Activated CD8-positive, alpha-beta T cell treated with anti-CD3 and anti-CD28 coated beads for 36 hours (primary cell): ENCODE data around the gene CXXC5. TPM values are rescaled to one million over a fixed set of nuclear protein-coding genes. Genes with fewer than 3 reads are reported as not detected.
A peak's percentile ranks its signal among the peaks of the same experiment; 100 is the strongest.

Source experiments
- ATAC-seq: fragments of 200-7000 bp; cut with Tn5 transposase; one replicate; pipeline ENCODE4 v1.10.0; 2021; ENCODE audit warnings: mild to moderate bottlenecking, moderate library complexity
- CTCF ChIA-PET: fragments of 350-600 bp; sonication (Branson Sonifier 250); formaldehyde crosslinking; loops from one replicate; lab custom pipeline; 2021; ENCODE audit warnings: antibody characterized with exemption; lab: Charles Lee
- POLR2A ChIA-PET: fragments of 350-600 bp; sonication (Branson Sonifier 250); formaldehyde crosslinking; loops from one replicate; lab custom pipeline; 2021; ENCODE audit warnings: antibody characterized with exemption; lab: Charles Lee
- DNase-seq: peaks from one replicate; pipeline ENCODE4 v3.0.0-alpha.2; 2020
- H3K27ac Mint-ChIP-seq: one replicate; pipeline ENCODE4 v1.8.0; 2021; ENCODE audit warnings: mild to moderate bottlenecking, mixed read lengths
- H3K27me3 Mint-ChIP-seq: one replicate; pipeline ENCODE4 v1.8.0; 2021; ENCODE audit warnings: mixed read lengths
- H3K36me3 Mint-ChIP-seq: one replicate; pipeline ENCODE4 v1.8.0; 2021; ENCODE audit warnings: low read depth, mixed read lengths
- H3K4me1 Mint-ChIP-seq: one replicate; pipeline ENCODE4 v1.8.0; 2021; ENCODE audit warnings: low read depth, mixed read lengths
- H3K4me3 Mint-ChIP-seq: one replicate; pipeline ENCODE4 v1.8.0; 2021; ENCODE audit warnings: mild to moderate bottlenecking, moderate library complexity, mixed read lengths
- H3K9me3 Mint-ChIP-seq: one replicate; pipeline ENCODE4 v1.8.0; 2021; ENCODE audit warnings: mixed read lengths
- CTCF ChIP-seq: fragments of 200-600 bp; IDR thresholded peaks from one replicate; pipeline ENCODE4 v1.8.0; 2022; ENCODE audit warnings: antibody characterized with exemption, mild to moderate bottlenecking
- intact Hi-C: fragments of 100-400 bp; cut with micrococcal nuclease; formaldehyde crosslinking; loops from one replicate; pipeline ENCODE4 v1.10.0; 2022
- total RNA-seq, 2 experiments: library from RNA; stranded (reverse); gene quantifications; one replicate each; pipeline ENCODE4 v1.2.3, GENCODE V29; 2021

The CXXC5 gene
- total RNA-seq, 2 experiments from 2014 or later = 3.5 to 4.3 TPM

- ChIA-PET POLR2A (interaction anchor here (0.6 to 1.0 kb wide), 2 partner anchors 127 to 144 kb away, joined by 3 read pairs; no protein-coding TSS in a partner anchor), CTCF (interaction anchor here (0.8 to 9.9 kb wide), 21 partner anchors 9 to 209 kb away, joined by 3 to 211 read pairs (median 4); partner anchors contain the start of gene CXXC5)
- ATAC-seq (no peak), DNase-seq (no peak)
- Mint-ChIP-seq H3K27ac (no peak overlapping the region), H3K4me3 (no peak overlapping the region), H3K27me3 (no peaks in the 10 kb centered on the region), H3K4me1 (peaks cover 34% of the 10 kb centered on the region), H3K9me3 (no peaks in the 10 kb centered on the region), H3K36me3 (peaks cover 28% of the 10 kb centered on the region)
- intact Hi-C loops = loop anchor here (2.0 to 5.0 kb wide), 3 partner anchors 41 to 136 kb away; no protein-coding TSS in a partner anchor
- no peak for TF ChIP-seq CTCF
Observed at GRCh38 chr5:139631520-139632165, 16.5 kb upstream of the CXXC5 start.

GRCh38 chr5:139633295-139634027 is 14.7 kb upstream of the CXXC5 start:
- Mint-ChIP-seq H3K9me3 (no peaks in the 10 kb centered on the region), H3K27ac (peak overlapping the region; percentile 43), H3K4me1 (peaks cover 46% of the 10 kb centered on the region), H3K27me3 (no peaks in the 10 kb centered on the region), H3K4me3 (no peak overlapping the region), H3K36me3 (peaks cover 11% of the 10 kb centered on the region)
- peak; percentile 91 for TF ChIP-seq CTCF
- intact Hi-C loops = loop anchor here (2.0 to 5.0 kb wide), 3 partner anchors 39 to 134 kb away; no protein-coding TSS in a partner anchor
- POLR2A ChIA-PET = interaction anchor here (0.9 to 6.6 kb wide), 12 partner anchors 9 to 224 kb away, joined by 3 to 87 read pairs (median 5); partner anchors contain the start of gene CXXC5
- CTCF ChIA-PET = interaction anchor here (0.7 to 9.9 kb wide), 48 partner anchors 9 to 218 kb away, joined by 3 to 211 read pairs (median 5); partner anchors contain the start of genes CXXC5 and UBE2D2
- DNase-seq = peak; percentile 73
- ATAC-seq = peak; percentile 31

- peaks cover 8% of the 10 kb centered on the region for H3K36me3 Mint-ChIP-seq
- DNase-seq (no peak), ATAC-seq (no peak)
- no peaks in the 10 kb centered on the region for H3K27me3 Mint-ChIP-seq
- no peak for TF ChIP-seq CTCF
- H3K4me1 Mint-ChIP-seq = peaks cover 50% of the 10 kb centered on the region
- intact Hi-C loops = loop anchor here (5.0 kb wide), 2 partner anchors 38 to 133 kb away; no protein-coding TSS in a partner anchor
- no peak overlapping the region for H3K27ac Mint-ChIP-seq
- no peak overlapping the region for H3K4me3 Mint-ChIP-seq
- ChIA-PET CTCF (interaction anchor here (0.7 to 9.9 kb wide), 49 partner anchors 8 to 218 kb away, joined by 3 to 211 read pairs (median 5); partner anchors contain the start of genes CXXC5 and UBE2D2), POLR2A (interaction anchor here (0.6 to 6.6 kb wide), 11 partner anchors 9 to 383 kb away, joined by 3 to 87 read pairs (median 5); partner anchors contain the start of gene CXXC5)
- H3K9me3 Mint-ChIP-seq = no peaks in the 10 kb centered on the region
Observed at GRCh38 chr5:139634028-139634325, 14.2 kb upstream of the CXXC5 start.

- Mint-ChIP-seq H3K4me1 (peaks cover 50% of the 10 kb centered on the region), H3K27me3 (no peaks in the 10 kb centered on the region)
Observed at GRCh38 chr5:139634541-139634940, 13.6 kb upstream of the CXXC5 start.

More at GRCh38 chr5:139634541-139634940, 13.6 kb upstream of the CXXC5 start:
- Mint-ChIP-seq H3K9me3 (no peaks in the 10 kb centered on the region), H3K27ac (no peak overlapping the region), H3K36me3 (peaks cover 7% of the 10 kb centered on the region), H3K4me3 (no peak overlapping the region)
- intact Hi-C loops = loop anchor here (5.0 kb wide), 2 partner anchors 38 to 133 kb away; no protein-coding TSS in a partner anchor
- no peak for DNase-seq
- ChIA-PET POLR2A (interaction anchor here (0.6 to 6.6 kb wide), 12 partner anchors 8 to 384 kb away, joined by 3 to 87 read pairs (median 6); partner anchors contain the start of gene CXXC5), CTCF (interaction anchor here (0.7 to 9.9 kb wide), 35 partner anchors 7 to 219 kb away, joined by 3 to 211 read pairs (median 7); partner anchors contain the start of genes CXXC5 and UBE2D2)
- TF ChIP-seq CTCF = no peak
- ATAC-seq = no peak
